Measurements from ENCODE around the gene PIGQ.

PIGQ gene

GRCh38 chr16:560701-561412 lies 8.9 kb upstream of the PIGQ start:
- peaks cover 14 to 59% (median 44%) of the 10 kb centered on the region in 3 experiments for H3K27me3 ChIP-seq (ENCODE audit: control insufficient read depth in 3 of 3, insufficient read depth in 3 of 3, low read depth in 1 of 3, low read length in 3 of 3)

GRCh38 chr16:561413-561794 lies 8.4 kb upstream of the PIGQ start:
- Histone ChIP-seq H3K4me2 (ENCODE audit: insufficient read depth, low read length, poor library complexity, severe bottlenecking) (no peak overlapping the region), H2BK5ac (ENCODE audit: low read length) (peak overlapping the region; percentile 66), H3K4ac (ENCODE audit: low read length) (no peak overlapping the region), H3K9ac (ENCODE audit: low read depth, low read length, poor library complexity) (no peak overlapping the region), H4K91ac (ENCODE audit: low read depth, low read length, poor library complexity) (peak overlapping the region; percentile 30), H3K79me1 (ENCODE audit: low read depth, low read length) (peaks cover 6% of the 10 kb centered on the region), H4K8ac (ENCODE audit: low read depth, low read length) (no peak overlapping the region), H3K36me3 (replicated peaks in 1 of 2; ENCODE audit: control insufficient read depth in 2 of 2, insufficient read depth in 2 of 2, low read length in 2 of 2) (no peaks in the 10 kb centered on the region), H3K4me1 (ENCODE audit: control insufficient read depth in 2 of 2, insufficient read depth in 1 of 2, low read depth in 1 of 2, low read length in 2 of 2) (peaks cover 0 to 23% of the 10 kb centered on the region in 2 donors), H3K14ac (ENCODE audit: low read length) (peak overlapping the region; percentile 47), H2BK120ac (ENCODE audit: low read depth, low read length) (peak overlapping the region; percentile 81), H3K27me3 (ENCODE audit: control insufficient read depth in 3 of 3, insufficient read depth in 3 of 3, low read depth in 1 of 3, low read length in 3 of 3) (peaks cover 14 to 59% (median 44%) of the 10 kb centered on the region in 3 experiments), H3K4me3 (ENCODE audit: low read length in 2 of 2) (no peak overlapping the region), H3K27ac (replicated peaks; ENCODE audit: low read length) (no peak overlapping the region), H2AK5ac (ENCODE audit: low read depth, low read length) (peak overlapping the region; percentile 98), H2BK15ac (ENCODE audit: low read length) (peak overlapping the region; percentile 89), H3K23ac (ENCODE audit: low read depth, low read length, poor library complexity) (peak overlapping the region; percentile 95), H2AFZ (ENCODE audit: low read length) (no peak overlapping the region), H3K18ac (ENCODE audit: low read length) (peak overlapping the region; percentile 64), H3K9me3 (replicated peaks in 1 of 2; ENCODE audit: control insufficient read depth in 2 of 2, insufficient read depth in 1 of 2, low read depth in 1 of 2, low read length in 2 of 2) (peaks cover 0 to 2% of the 10 kb centered on the region in 2 donors), H2BK12ac (ENCODE audit: low read length) (no peak overlapping the region)
- no CpG with 5 or more reads among the region's 15 CpGs for WGBS, 2 donors (ENCODE audit: extremely low coverage in 2 of 2, insufficient read length in 2 of 2, insufficient replicate concordance in 1 of 2)
- DNase-seq (ENCODE audit: low spot score) = no peak

More at GRCh38 chr16:560701-561412, 8.9 kb upstream of the PIGQ start:
- Histone ChIP-seq H3K27ac (replicated peaks; ENCODE audit: low read length) (no peak overlapping the region), H3K9me3 (replicated peaks in 1 of 2; ENCODE audit: control insufficient read depth in 2 of 2, insufficient read depth in 1 of 2, low read depth in 1 of 2, low read length in 2 of 2) (peaks cover 0 to 2% of the 10 kb centered on the region in 2 donors), H3K4me2 (ENCODE audit: insufficient read depth, low read length, poor library complexity, severe bottlenecking) (peak overlapping the region; percentile 62), H3K4me1 (ENCODE audit: control insufficient read depth in 2 of 2, insufficient read depth in 1 of 2, low read depth in 1 of 2, low read length in 2 of 2) (peaks cover 0 to 17% of the 10 kb centered on the region in 2 donors), H2BK120ac (ENCODE audit: low read depth, low read length) (no peak overlapping the region), H2AK5ac (ENCODE audit: low read depth, low read length) (peak overlapping the region; percentile 75), H2BK5ac (ENCODE audit: low read length) (no peak overlapping the region), H2AFZ (ENCODE audit: low read length) (no peak overlapping the region), H2BK12ac (ENCODE audit: low read length) (no peak overlapping the region), H3K36me3 (replicated peaks in 1 of 2; ENCODE audit: control insufficient read depth in 2 of 2, insufficient read depth in 2 of 2, low read length in 2 of 2) (no peaks in the 10 kb centered on the region), H3K9ac (ENCODE audit: low read depth, low read length, poor library complexity) (no peak overlapping the region), H3K14ac (ENCODE audit: low read length) (peak overlapping the region; percentile 47), H4K91ac (ENCODE audit: low read depth, low read length, poor library complexity) (peak overlapping the region; percentile 30), H3K4ac (ENCODE audit: low read length) (no peak overlapping the region), H4K8ac (ENCODE audit: low read depth, low read length) (no peak overlapping the region), H3K79me1 (ENCODE audit: low read depth, low read length) (peaks cover 6% of the 10 kb centered on the region), H3K18ac (ENCODE audit: low read length) (no peak overlapping the region), H3K23ac (ENCODE audit: low read depth, low read length, poor library complexity) (peak overlapping the region; percentile 65), H2BK15ac (ENCODE audit: low read length) (peak overlapping the region; percentile 49), H3K4me3 (ENCODE audit: low read length in 2 of 2) (no peak overlapping the region)
- no peak for DNase-seq (ENCODE audit: low spot score)
- WGBS, 2 donors (ENCODE audit: extremely low coverage in 2 of 2, insufficient read length in 2 of 2, insufficient replicate concordance in 1 of 2) = no CpG with 5 or more reads among the region's 54 CpGs

- Histone ChIP-seq H4K91ac (ENCODE audit: low read depth, low read length, poor library complexity) (peak overlapping the region; percentile 30), H3K18ac (ENCODE audit: low read length) (peak overlapping the region; percentile 64), H4K8ac (ENCODE audit: low read depth, low read length) (peak overlapping the region; percentile 29), H3K4me2 (ENCODE audit: insufficient read depth, low read length, poor library complexity, severe bottlenecking) (no peak overlapping the region), H2AK5ac (ENCODE audit: low read depth, low read length) (peak overlapping the region; percentile 98), H3K14ac (ENCODE audit: low read length) (peak overlapping the region; percentile 31), H3K9ac (ENCODE audit: low read depth, low read length, poor library complexity) (peak overlapping the region; percentile 74), H2BK5ac (ENCODE audit: low read length) (peak overlapping the region; percentile 66), H3K79me1 (ENCODE audit: low read depth, low read length) (peaks cover 6% of the 10 kb centered on the region), H3K9me3 (replicated peaks in 1 of 2; ENCODE audit: control insufficient read depth in 2 of 2, insufficient read depth in 1 of 2, low read depth in 1 of 2, low read length in 2 of 2) (peaks cover 0 to 2% of the 10 kb centered on the region in 2 donors), H3K36me3 (replicated peaks in 1 of 2; ENCODE audit: control insufficient read depth in 2 of 2, insufficient read depth in 2 of 2, low read length in 2 of 2) (no peaks in the 10 kb centered on the region), H3K4ac (ENCODE audit: low read length) (no peak overlapping the region), H3K27me3 (ENCODE audit: control insufficient read depth in 3 of 3, insufficient read depth in 3 of 3, low read depth in 1 of 3, low read length in 3 of 3) (peaks cover 14 to 58% (median 44%) of the 10 kb centered on the region in 3 experiments), H3K4me3 (ENCODE audit: low read length in 2 of 2) (peak overlapping the region in 1 of 2 donors; percentile 70), H3K23ac (ENCODE audit: low read depth, low read length, poor library complexity) (peak overlapping the region; percentile 95), H2BK12ac (ENCODE audit: low read length) (peak overlapping the region; percentile 98), H3K4me1 (ENCODE audit: control insufficient read depth in 2 of 2, insufficient read depth in 1 of 2, low read depth in 1 of 2, low read length in 2 of 2) (peaks cover 0 to 30% of the 10 kb centered on the region in 2 donors), H2BK15ac (ENCODE audit: low read length) (peak overlapping the region; percentile 89), H3K27ac (replicated peaks; ENCODE audit: low read length) (no peak overlapping the region), H2AFZ (ENCODE audit: low read length) (no peak overlapping the region), H2BK120ac (ENCODE audit: low read depth, low read length) (peak overlapping the region; percentile 81)
- WGBS, 2 donors (ENCODE audit: extremely low coverage in 2 of 2, insufficient read length in 2 of 2, insufficient replicate concordance in 1 of 2) = no CpG with 5 or more reads among the region's 43 CpGs
- DNase-seq (ENCODE audit: low spot score) = no peak
These were observed 7.5 kb upstream of the PIGQ start for GRCh38 chr16:561957-562938.
